Measurements from ENCODE around the gene PDZRN3. TPM values are rescaled to one million over a fixed set of nuclear protein-coding genes. Genes with fewer than 3 reads are reported as not detected.

Gene PDZRN3
- total RNA-seq, 1 donor from 2014 or later = 4.1 TPM

DNA sequence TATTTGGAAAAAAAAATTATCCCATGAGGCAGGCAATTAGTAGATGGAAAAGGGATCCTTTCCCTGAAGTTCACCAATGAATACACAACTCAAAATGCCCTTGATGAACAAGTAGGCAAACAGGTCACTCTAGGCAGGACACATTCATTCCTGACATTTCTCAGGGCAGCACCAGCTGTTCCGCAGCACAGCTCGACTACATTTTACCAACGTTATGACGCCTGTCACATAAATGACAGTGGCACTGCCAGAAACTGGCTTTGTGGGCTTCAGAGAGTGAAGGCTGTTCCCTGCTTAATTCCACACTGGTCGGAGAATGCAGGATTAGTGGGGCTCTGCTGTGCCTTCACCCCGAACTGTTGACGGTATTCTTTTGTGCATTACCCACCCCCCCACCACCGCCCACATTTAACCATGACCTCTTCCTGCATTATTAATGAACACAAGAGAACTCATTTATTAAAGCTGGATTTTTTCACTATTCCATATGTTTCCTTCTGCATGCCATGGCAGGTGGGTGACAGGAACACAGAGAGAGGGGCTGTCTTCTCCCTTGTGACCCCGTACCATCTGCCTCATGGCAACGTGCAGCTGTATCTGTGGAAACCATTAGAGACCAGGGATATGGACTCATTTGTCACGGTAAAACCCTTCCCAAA, 197.6 kb downstream of the PDZRN3 start:
- TF ChIP-seq, protein P1, sequence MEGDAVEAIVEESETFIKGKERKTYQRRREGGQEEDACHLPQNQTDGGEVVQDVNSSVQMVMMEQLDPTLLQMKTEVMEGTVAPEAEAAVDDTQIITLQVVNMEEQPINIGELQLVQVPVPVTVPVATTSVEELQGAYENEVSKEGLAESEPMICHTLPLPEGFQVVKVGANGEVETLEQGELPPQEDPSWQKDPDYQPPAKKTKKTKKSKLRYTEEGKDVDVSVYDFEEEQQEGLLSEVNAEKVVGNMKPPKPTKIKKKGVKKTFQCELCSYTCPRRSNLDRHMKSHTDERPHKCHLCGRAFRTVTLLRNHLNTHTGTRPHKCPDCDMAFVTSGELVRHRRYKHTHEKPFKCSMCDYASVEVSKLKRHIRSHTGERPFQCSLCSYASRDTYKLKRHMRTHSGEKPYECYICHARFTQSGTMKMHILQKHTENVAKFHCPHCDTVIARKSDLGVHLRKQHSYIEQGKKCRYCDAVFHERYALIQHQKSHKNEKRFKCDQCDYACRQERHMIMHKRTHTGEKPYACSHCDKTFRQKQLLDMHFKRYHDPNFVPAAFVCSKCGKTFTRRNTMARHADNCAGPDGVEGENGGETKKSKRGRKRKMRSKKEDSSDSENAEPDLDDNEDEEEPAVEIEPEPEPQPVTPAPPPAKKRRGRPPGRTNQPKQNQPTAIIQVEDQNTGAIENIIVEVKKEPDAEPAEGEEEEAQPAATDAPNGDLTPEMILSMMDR (IDR thresholded peaks at IDR 0.05; ENCODE audit: insufficient read depth, low read length, poor library complexity, severe bottlenecking) = no peak
- peaks cover 3% of the 10 kb centered on the region for H3K27me3 ChIP-seq (ENCODE audit: control insufficient read depth, insufficient read depth, low read length)
- DNase-seq (ENCODE audit: low read depth) = no peak
- H3K4me3 ChIP-seq (ENCODE audit: low read depth, low read length) = no peak overlapping the region
- no peaks in the 10 kb centered on the region for H3K36me3 ChIP-seq (ENCODE audit: control insufficient read depth, insufficient read depth, low read length)

DNA sequence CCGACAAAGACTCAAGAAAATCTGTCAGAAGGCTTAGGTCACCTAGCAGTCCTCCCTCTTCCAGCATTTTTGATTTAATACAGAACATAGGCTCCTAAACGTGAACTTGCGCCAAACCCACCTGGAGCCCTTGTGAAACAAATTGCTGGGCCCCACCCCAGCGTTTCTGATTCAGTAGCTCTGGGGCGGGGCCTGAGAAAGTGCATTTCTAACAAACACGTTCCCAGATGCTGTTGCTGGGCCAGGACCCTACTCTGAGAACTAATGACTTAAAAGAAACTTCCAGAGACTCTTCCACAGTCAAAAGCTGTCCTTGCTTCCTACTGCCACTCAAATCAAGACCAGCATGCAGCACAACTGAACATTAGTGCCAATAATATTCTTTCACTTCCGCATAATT, 198.1 kb downstream of the PDZRN3 start:
- peaks cover 3% of the 10 kb centered on the region for H3K27me3 ChIP-seq (ENCODE audit: control insufficient read depth, insufficient read depth, low read length)
- DNase-seq (ENCODE audit: low read depth) = no peak
- TF ChIP-seq, protein P1 (IDR thresholded peaks at IDR 0.05; ENCODE audit: insufficient read depth, low read length, poor library complexity, severe bottlenecking) = no peak

DNA sequence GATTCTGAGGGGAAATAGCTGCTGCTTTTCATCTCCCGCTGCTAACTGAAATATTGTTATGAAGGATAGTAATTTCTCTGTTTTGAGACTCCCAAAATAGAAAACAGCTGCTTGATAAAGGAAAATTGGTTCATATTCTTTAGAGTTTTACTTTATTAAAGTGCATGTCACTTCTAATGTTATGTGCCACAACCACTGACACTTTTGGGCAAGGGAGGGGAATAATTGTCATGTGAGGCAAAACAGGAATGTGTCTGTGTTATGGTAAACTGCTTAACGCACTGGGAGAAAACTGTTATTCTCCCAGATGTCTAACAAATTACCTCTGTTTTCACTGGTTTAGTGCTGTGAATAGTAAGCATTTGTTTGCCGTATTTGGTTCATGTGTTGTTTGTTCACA, 201.6 kb downstream of the PDZRN3 start:
- Histone ChIP-seq H3K27me3 (ENCODE audit: control insufficient read depth, insufficient read depth, low read length) (no peaks in the 10 kb centered on the region), H3K4me3 (ENCODE audit: low read depth, low read length) (no peak overlapping the region), H3K36me3 (ENCODE audit: control insufficient read depth, insufficient read depth, low read length) (no peaks in the 10 kb centered on the region)
- TF ChIP-seq, protein P1 (IDR thresholded peaks at IDR 0.05; ENCODE audit: insufficient read depth, low read length, poor library complexity, severe bottlenecking) = no peak
- DNase-seq (ENCODE audit: low read depth) = no peak

More for the DNA sequence above, 198.1 kb downstream of the PDZRN3 start:
- H3K4me3 ChIP-seq (ENCODE audit: low read depth, low read length) = no peak overlapping the region
- no peaks in the 10 kb centered on the region for H3K36me3 ChIP-seq (ENCODE audit: control insufficient read depth, insufficient read depth, low read length)

DNA sequence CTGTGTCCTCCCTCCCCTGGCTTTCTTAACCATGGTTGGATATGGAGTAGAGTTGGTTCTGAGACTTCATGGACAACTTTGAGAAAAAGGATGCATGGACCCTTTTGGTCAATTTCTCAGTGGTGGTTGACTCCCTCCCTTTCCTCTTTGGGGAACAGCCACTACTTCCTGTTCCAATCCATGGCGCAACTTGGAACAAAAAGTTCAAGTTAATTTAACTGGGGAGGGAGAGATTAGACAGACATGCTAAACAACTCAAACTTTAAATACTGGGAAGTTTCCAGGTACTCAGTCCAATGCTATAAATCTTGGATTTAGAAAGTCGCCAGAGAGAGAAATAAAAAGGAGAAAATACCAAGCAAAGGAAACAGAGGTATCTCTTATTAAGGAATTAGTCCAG, 202.2 kb downstream of the PDZRN3 start:
- no peak for DNase-seq (ENCODE audit: low read depth)
- no peaks in the 10 kb centered on the region for H3K36me3 ChIP-seq (ENCODE audit: control insufficient read depth, insufficient read depth, low read length)
- H3K4me3 ChIP-seq (ENCODE audit: low read depth, low read length) = no peak overlapping the region
- H3K27me3 ChIP-seq (ENCODE audit: control insufficient read depth, insufficient read depth, low read length) = no peaks in the 10 kb centered on the region
- TF ChIP-seq, protein P1 (IDR thresholded peaks at IDR 0.05; ENCODE audit: insufficient read depth, low read length, poor library complexity, severe bottlenecking) = no peak

DNA sequence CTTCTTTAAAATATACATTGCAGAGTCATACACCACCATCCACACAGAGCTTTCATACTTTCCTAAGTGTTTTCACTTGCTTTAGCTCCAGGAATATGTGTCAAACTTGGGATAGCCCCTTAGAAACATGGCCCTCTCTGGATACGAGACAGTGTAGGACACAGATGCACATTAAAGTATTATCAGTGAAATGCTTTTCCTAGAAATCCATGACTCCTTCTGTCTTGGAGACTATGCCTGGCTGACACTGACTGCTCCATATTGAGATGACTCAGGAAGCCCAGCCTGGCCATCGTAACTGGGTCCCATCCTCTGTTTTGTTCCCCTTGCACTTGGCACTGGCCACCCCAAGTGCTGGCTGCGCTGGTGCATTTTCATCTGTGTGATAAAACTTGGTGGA, 204.8 kb downstream of the PDZRN3 start:
- Histone ChIP-seq H3K36me3 (ENCODE audit: control insufficient read depth, insufficient read depth, low read length) (no peaks in the 10 kb centered on the region), H3K4me3 (ENCODE audit: low read depth, low read length) (no peak overlapping the region), H3K27me3 (ENCODE audit: control insufficient read depth, insufficient read depth, low read length) (no peaks in the 10 kb centered on the region)
- no peak for DNase-seq (ENCODE audit: low read depth)
- TF ChIP-seq, protein P1 (IDR thresholded peaks at IDR 0.05; ENCODE audit: insufficient read depth, low read length, poor library complexity, severe bottlenecking) = no peak

All from kidney epithelial cell (primary cell).